HEK293 (cell line): Measurements from ENCODE around the gene NBPF15.

ENCODE experiments used
- BCL11B ChIP-seq: fragments of 450-650 bp; formaldehyde crosslinking; IDR thresholded peaks from 2 replicates; pipeline ENCODE4 v1.5.1; 2016; ENCODE audit warnings: low read depth, missing biosample characterization, missing genetic modification characterization
- GLIS1 ChIP-seq: fragments of 450-650 bp; formaldehyde crosslinking; IDR thresholded peaks from 2 replicates; pipeline ENCODE4 v1.5.1; 2016; ENCODE audit warnings: missing biosample characterization, missing genetic modification characterization
- KLF1 ChIP-seq: fragments of 450-650 bp; formaldehyde crosslinking; IDR thresholded peaks from 2 replicates; pipeline ENCODE4 v1.5.1; 2016; ENCODE audit warnings: missing biosample characterization, missing genetic modification characterization
- KLF9 ChIP-seq: fragments of 450-650 bp; formaldehyde crosslinking; IDR thresholded peaks from 2 replicates; pipeline ENCODE4 v1.5.1; 2016; ENCODE audit warnings: missing biosample characterization, missing genetic modification characterization, low read depth
- OSR2 ChIP-seq: fragments of 450-650 bp; formaldehyde crosslinking; IDR thresholded peaks from 2 replicates; pipeline ENCODE4 v1.5.1; 2016; ENCODE audit warnings: missing biosample characterization, missing genetic modification characterization
- PRDM10 ChIP-seq: fragments of 450-650 bp; formaldehyde crosslinking; IDR thresholded peaks from 2 replicates; pipeline ENCODE4 v1.5.1; 2016; ENCODE audit warnings: missing biosample characterization, missing genetic modification characterization
- SP3 ChIP-seq: fragments of 450-650 bp; formaldehyde crosslinking; IDR thresholded peaks from 2 replicates; pipeline ENCODE4 v1.5.1; 2016; ENCODE audit warnings: missing biosample characterization, missing genetic modification characterization
- ZBTB11 ChIP-seq: fragments of 450-650 bp; formaldehyde crosslinking; conservative IDR thresholded peaks from 2 replicates; pipeline ENCODE4 v1.5.1; 2016; ENCODE audit warnings: low read depth, missing biosample characterization, missing genetic modification characterization
- ZBTB17 ChIP-seq: fragments of 450-650 bp; formaldehyde crosslinking; IDR thresholded peaks from 2 replicates; pipeline ENCODE4 v1.5.1; 2016; ENCODE audit warnings: missing biosample characterization, missing genetic modification characterization
- ZFP37 ChIP-seq: fragments of 450-650 bp; formaldehyde crosslinking; IDR thresholded peaks from 2 replicates; pipeline ENCODE4 v1.5.1; 2016; ENCODE audit warnings: missing biosample characterization, missing genetic modification characterization
- ZNF24 ChIP-seq: fragments of 450-650 bp; formaldehyde crosslinking; IDR thresholded peaks from 2 replicates; pipeline ENCODE4 v1.5.1; 2016; ENCODE audit warnings: missing biosample characterization, missing genetic modification characterization
- ZNF341 ChIP-seq: fragments of 450-650 bp; formaldehyde crosslinking; IDR thresholded peaks from 2 replicates; pipeline ENCODE4; 2016; ENCODE audit warnings: low read depth, missing biosample characterization, missing genetic modification characterization
- ZNF366 ChIP-seq: fragments of 450-650 bp; formaldehyde crosslinking; conservative IDR thresholded peaks from 2 replicates; pipeline ENCODE4 v1.5.1; 2016; ENCODE audit warnings: missing biosample characterization, missing genetic modification characterization
- ZNF391 ChIP-seq: fragments of 450-650 bp; formaldehyde crosslinking; IDR thresholded peaks from 2 replicates; pipeline ENCODE4 v1.5.1; 2016; ENCODE audit warnings: low read depth, missing biosample characterization, missing genetic modification characterization, borderline replicate concordance
- ZNF513 ChIP-seq: fragments of 450-650 bp; IDR thresholded peaks from 2 replicates; pipeline ENCODE4 v1.5.1; 2018; ENCODE audit warnings: missing biosample characterization, missing genetic modification characterization
- ZNF623 ChIP-seq: fragments of 450-650 bp; formaldehyde crosslinking; IDR thresholded peaks from 2 replicates; pipeline ENCODE4 v1.5.1; 2016; ENCODE audit warnings: missing biosample characterization, missing genetic modification characterization
- ZNF843 ChIP-seq: fragments of 450-650 bp; formaldehyde crosslinking; IDR thresholded peaks from 2 replicates; pipeline ENCODE4 v1.5.1; 2016; ENCODE audit warnings: missing biosample characterization, missing genetic modification characterization
- ZSCAN16 ChIP-seq: fragments of 450-650 bp; formaldehyde crosslinking; IDR thresholded peaks from 2 replicates; pipeline ENCODE4 v1.5.1; 2016; ENCODE audit warnings: missing biosample characterization, missing genetic modification characterization
- TF ChIP-seq, protein P1 (sequence below): fragments of 450-650 bp; formaldehyde crosslinking; IDR thresholded peaks from 2 replicates; pipeline ENCODE4 v1.5.1; 2016; ENCODE audit warnings: missing biosample characterization, missing genetic modification characterization, borderline replicate concordance
- TF ChIP-seq, protein P2 (sequence below): fragments of 450-650 bp; formaldehyde crosslinking; IDR thresholded peaks from 2 replicates; pipeline ENCODE4 v1.5.1; 2017; ENCODE audit warnings: missing biosample characterization, missing genetic modification characterization
- TF ChIP-seq, protein P3 (sequence below): fragments of 450-650 bp; formaldehyde crosslinking; IDR thresholded peaks from 2 replicates; pipeline ENCODE4 v1.5.1; 2017; ENCODE audit warnings: missing biosample characterization, missing genetic modification characterization

The NBPF15 gene

DNA sequence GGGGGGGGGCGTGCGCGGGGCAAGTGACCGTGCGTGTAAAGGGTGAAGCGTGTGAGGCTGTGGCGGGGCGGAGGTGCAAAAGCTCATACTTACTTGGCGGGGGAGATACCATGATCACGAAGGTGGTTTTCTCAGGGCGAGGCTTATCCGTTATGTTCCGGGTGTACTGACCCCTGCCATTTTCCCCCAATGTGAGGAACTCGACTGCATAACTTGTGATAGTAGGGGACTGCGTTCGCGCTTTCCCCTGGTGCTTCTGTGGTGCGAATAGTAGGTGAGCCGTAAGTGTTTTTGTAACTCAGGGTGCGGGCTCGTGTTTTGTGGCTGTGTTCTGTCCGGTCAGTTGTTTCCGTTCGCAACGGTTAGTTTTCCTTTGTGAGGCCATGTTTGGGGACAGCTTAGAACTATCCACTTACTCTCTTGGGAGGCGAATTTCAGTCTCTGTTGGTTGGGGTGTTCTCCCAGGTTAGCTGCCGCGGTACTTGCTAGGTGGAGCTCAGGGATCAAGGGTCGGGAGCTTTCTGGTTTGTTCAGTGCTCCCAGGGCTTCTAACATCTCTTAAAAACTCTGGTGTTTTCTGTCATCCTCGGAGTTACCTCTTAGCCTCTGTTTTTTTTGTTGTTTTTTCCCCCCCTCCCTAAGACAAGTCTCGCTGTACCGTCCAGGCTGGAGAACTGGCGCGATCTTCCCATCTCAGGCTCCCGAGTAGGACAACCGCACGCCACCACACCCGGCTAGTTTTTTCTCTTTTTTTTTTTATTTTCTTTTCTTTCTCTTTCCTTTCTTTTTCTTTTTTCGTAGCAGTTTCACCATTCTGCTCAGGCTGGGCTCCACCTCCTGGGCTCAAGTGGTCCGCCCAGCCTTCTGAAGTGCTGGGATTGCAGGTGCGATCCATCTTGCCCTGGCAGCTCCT, 48.7 kb downstream of the NBPF15 start (continued):
- TF ChIP-seq ZNF513 (tag by site-specific recombination) = peak; percentile 44
- peak; percentile 84 for TF ChIP-seq ZSCAN16 (tag by site-specific recombination)
- peak; percentile 19; the same call in 1 of the 2 replicates for TF ChIP-seq KLF9
- peak; percentile 66 for TF ChIP-seq ZNF341 (tag by site-specific recombination)
- peak; percentile 80; the same call in 1 of the 2 replicates for TF ChIP-seq ZNF366 (tag by site-specific recombination)
- TF ChIP-seq, protein P1, sequence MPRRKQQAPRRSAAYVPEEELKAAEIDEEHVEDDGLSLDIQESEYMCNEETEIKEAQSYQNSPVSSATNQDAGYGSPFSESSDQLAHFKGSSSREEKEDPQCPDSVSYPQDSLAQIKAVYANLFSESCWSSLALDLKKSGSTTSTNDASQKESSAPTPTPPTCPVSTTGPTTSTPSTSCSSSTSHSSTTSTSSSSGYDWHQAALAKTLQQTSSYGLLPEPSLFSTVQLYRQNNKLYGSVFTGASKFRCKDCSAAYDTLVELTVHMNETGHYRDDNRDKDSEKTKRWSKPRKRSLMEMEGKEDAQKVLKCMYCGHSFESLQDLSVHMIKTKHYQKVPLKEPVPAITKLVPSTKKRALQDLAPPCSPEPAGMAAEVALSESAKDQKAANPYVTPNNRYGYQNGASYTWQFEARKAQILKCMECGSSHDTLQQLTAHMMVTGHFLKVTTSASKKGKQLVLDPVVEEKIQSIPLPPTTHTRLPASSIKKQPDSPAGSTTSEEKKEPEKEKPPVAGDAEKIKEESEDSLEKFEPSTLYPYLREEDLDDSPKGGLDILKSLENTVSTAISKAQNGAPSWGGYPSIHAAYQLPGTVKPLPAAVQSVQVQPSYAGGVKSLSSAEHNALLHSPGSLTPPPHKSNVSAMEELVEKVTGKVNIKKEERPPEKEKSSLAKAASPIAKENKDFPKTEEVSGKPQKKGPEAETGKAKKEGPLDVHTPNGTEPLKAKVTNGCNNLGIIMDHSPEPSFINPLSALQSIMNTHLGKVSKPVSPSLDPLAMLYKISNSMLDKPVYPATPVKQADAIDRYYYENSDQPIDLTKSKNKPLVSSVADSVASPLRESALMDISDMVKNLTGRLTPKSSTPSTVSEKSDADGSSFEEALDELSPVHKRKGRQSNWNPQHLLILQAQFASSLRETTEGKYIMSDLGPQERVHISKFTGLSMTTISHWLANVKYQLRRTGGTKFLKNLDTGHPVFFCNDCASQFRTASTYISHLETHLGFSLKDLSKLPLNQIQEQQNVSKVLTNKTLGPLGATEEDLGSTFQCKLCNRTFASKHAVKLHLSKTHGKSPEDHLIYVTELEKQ (tag by site-specific recombination) = peak; percentile 79; the same call in 1 of the 2 replicates
- TF ChIP-seq BCL11B = peak; percentile 95
- TF ChIP-seq KLF1 (tag by site-specific recombination) = peak; percentile 54; the same call in 1 of the 2 replicates
- peak; percentile 98 for TF ChIP-seq PRDM10 (tag by site-specific recombination)
- peak; percentile 78 for TF ChIP-seq ZBTB11 (tag by site-specific recombination)
- TF ChIP-seq ZNF623 (tag by site-specific recombination) = peak; percentile 22; the same call in 1 of the 2 replicates
- TF ChIP-seq, protein P2, sequence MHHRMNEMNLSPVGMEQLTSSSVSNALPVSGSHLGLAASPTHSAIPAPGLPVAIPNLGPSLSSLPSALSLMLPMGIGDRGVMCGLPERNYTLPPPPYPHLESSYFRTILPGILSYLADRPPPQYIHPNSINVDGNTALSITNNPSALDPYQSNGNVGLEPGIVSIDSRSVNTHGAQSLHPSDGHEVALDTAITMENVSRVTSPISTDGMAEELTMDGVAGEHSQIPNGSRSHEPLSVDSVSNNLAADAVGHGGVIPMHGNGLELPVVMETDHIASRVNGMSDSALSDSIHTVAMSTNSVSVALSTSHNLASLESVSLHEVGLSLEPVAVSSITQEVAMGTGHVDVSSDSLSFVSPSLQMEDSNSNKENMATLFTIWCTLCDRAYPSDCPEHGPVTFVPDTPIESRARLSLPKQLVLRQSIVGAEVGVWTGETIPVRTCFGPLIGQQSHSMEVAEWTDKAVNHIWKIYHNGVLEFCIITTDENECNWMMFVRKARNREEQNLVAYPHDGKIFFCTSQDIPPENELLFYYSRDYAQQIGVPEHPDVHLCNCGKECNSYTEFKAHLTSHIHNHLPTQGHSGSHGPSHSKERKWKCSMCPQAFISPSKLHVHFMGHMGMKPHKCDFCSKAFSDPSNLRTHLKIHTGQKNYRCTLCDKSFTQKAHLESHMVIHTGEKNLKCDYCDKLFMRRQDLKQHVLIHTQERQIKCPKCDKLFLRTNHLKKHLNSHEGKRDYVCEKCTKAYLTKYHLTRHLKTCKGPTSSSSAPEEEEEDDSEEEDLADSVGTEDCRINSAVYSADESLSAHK = peak; percentile 69
- peak; percentile 92; the same call in 1 of the 2 replicates for TF ChIP-seq ZNF391 (tag by site-specific recombination)
- peak; percentile 96 for TF ChIP-seq ZFP37 (tag by site-specific recombination)
- TF ChIP-seq GLIS1 = peak; percentile 53
- 0 out of 2 replicates have a peak, but pooled peaks have one; percentile 16 for TF ChIP-seq SP3
- TF ChIP-seq, protein P3, sequence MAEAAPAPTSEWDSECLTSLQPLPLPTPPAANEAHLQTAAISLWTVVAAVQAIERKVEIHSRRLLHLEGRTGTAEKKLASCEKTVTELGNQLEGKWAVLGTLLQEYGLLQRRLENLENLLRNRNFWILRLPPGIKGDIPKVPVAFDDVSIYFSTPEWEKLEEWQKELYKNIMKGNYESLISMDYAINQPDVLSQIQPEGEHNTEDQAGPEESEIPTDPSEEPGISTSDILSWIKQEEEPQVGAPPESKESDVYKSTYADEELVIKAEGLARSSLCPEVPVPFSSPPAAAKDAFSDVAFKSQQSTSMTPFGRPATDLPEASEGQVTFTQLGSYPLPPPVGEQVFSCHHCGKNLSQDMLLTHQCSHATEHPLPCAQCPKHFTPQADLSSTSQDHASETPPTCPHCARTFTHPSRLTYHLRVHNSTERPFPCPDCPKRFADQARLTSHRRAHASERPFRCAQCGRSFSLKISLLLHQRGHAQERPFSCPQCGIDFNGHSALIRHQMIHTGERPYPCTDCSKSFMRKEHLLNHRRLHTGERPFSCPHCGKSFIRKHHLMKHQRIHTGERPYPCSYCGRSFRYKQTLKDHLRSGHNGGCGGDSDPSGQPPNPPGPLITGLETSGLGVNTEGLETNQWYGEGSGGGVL (tag by site-specific recombination) = peak; percentile 68; the same call in 1 of the 2 replicates
- peak; percentile 61; the same call in 1 of the 2 replicates for TF ChIP-seq OSR2 (tag by site-specific recombination)
- TF ChIP-seq ZNF843 (tag by site-specific recombination) = peak; percentile 65
- peak; percentile 88 for TF ChIP-seq ZNF24 (tag by site-specific recombination)
- peak; percentile 66 for TF ChIP-seq ZBTB17 (tag by site-specific recombination)
